ENCODE results near the gene PCNT.

PCNT gene

DNA sequence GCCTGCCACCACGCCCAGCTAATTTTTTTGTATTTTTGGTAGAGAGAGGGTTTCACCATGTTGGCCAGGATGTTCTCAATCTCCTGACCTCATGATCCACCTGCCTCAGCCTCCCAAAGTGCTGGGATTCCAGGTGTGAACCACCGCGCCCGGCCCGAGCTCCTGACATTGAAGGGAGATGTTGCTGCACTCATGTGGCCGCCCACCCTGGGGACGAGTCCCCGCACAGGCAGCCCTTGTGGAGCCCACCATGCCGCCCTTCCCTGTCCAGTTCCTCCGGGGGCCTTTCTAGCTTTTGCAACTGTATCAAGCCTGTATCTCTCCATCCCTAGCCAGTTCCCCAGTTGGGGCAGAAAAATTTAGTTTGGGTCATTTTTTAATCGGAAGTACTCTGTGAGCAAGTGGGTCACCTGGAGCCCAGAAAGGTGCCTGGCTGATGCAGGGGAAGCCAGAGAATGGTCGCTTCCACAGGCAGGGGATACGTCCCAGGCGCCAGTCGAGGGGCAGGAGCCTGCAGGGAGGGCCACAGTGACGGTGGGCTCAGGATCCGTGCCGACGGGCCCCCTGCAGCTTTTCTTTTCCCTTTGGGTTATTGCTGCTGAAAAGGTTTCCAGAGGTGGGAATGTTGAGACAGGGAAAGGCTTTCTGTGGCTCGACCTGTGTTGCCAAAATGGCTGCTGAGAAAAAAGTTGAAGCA, 20.4 kb downstream of the PCNT start:
- no peak for DNase-seq

DNA sequence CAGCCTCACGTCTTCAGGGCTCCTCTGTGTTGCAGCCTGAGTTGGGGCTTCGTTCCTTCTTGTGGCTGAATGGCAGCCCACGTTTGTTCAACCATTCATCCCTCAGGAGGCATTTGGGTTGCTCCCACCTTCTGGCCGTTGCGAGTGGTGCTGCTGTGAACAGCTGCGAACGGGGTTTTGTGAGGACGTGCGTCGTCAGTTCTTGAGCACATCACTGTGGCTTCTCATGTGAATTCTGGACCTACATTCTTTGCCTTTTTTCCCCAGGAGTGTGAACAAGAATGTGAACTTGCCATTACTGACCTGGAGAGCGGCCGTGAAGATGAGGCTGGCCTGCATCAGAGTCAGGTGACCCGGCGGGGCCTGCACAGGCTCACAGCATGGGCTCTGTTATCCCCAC, 21.9 kb downstream of the PCNT start:
- DNase-seq, result no peak

DNA sequence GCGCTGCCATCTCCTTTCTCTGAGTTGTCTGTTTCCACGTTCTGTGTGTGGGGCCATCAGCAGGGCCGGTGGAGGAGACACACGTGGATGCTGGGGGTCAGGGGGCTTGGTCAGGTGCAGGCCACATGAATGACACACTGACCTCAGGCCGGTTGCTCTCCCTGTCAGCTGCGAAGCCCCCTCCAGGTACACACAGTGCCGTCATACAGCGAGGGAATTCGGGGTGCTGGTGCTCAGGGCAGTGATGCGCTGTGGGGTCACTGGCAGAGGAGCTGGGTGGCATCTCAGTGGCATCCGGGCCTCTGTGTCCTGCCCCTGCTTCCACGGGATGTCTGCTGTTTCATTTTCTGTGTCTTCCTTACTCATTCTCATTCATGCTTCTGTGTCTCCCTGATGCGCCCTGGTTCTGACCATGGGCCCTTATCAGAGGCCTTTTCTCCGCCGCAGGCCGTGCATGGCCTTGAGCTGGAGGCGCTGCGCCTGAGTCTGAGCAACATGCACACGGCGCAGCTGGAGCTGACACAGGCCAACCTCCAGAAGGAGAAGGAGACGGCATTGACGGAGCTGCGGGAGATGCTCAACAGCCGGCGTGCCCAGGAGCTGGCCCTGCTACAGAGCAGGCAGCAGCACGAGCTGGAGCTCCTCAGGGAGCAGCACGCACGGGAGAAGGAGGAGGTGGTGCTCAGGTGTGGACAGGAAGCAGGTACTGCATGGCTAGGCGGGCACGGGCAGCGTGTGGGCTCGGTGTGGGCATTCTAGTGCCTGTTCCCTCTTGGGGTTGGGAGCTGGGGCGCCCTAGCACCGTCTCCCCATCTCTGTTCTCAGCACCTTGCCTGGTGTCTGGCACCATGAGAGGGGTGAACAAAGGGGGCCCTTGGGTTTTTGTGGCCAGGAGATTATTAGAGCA, 22.6 kb downstream of the PCNT start:
- DNase-seq, result no peak

GRCh38 chr21:46347203-46347550, 23.2 kb downstream of the PCNT start:
- no peak for DNase-seq

DNA sequence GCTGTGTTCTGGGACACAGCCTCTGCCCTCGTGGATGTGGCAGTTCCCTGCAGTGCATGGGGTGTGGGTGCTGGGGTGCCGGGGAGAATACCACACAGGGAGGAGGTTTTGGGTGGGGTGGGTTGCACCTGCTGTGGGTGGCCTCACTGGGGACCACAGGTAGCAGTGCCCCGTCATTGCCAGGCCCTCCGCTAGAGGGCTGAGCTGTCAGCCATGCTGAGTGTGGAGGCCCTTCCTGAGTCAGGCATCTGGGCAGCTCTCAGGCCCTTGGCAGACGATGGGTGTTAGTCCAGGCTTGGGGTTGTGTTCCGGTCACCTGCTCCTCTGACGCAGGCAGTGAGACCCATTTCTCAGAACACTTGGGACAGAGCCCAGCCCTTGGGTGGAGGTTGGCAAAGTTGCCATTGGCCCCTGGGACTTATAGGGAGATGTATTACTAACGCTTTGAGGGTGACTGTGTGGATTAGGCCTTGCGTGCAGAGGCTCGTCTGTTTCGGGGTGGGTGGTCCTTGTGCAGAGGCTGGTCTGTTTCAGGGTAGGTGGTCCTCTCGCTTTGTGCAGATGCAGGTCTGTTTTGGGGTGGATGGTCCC, 23.9 kb downstream of the PCNT start:
- no peak for DNase-seq

- no peak for DNase-seq
Observed at GRCh38 chr21:46349134-46349760, 25.3 kb downstream of the PCNT start.

DNA sequence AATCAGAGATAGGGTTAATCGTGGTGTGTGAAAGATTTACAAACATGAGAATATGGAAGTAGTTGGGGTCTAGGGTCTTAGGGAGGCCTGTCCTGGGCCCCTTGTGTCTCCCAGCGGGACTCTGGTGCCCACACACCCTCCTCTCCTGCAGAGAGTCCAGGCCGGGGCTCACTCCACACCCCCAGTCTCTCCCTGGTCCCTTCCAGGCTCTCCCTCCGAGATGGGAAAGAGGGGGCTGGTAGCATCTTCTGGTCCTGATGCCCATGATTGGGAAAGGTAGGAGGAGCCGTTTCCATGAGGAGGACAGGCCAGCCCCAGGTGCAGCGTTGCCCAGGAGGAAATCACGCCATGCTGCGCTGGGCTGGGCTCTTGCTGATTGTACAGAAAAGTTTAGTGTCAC, 26.6 kb downstream of the PCNT start:
- no peak for DNase-seq

DNA sequence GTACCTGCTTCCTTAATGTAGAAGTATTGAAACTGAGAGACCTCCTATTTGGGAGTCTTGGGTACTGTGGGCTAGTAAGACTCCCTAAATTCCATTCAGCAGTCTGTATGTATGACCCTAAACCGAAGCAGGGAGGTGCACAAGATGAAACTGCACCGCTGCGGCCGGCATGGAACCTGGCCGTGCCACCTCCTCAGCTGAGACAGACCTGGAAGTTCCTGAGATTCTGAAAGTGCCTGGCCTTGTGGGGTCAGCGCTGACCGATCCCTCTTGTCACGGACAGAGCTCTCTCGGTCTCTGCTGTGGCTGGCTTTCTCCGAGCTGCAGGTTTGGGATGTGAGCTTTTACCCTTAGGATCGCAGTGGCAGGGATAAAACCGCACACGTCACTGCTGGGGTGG, 27.0 kb downstream of the PCNT start:
- DNase-seq, result no peak

GRCh38 chr21:46351476-46352163, 27.7 kb downstream of the PCNT start:
- no peak for DNase-seq

DNA sequence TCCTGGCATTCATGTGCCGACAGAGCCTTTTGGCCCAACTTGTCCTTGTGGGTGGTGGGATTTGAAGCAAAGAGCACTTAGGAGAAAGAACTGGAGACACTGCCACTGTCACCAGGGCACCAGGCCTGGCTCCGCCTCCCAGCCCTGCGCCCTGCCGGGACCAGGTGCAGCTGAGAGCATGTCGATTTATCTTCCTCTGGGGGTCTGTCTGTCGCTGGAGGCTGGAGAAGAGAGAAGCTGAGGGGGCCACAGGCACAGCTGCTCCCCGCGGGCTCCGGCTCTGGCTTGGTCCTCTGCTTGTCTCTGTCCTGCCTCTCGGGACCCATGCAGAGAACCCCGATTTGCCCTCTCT, 28.2 kb downstream of the PCNT start:
- DNase-seq, result no peak

- DNase-seq, result no peak
Observed at GRCh38 chr21:46352913-46353312, 29.0 kb downstream of the PCNT start.

DNA sequence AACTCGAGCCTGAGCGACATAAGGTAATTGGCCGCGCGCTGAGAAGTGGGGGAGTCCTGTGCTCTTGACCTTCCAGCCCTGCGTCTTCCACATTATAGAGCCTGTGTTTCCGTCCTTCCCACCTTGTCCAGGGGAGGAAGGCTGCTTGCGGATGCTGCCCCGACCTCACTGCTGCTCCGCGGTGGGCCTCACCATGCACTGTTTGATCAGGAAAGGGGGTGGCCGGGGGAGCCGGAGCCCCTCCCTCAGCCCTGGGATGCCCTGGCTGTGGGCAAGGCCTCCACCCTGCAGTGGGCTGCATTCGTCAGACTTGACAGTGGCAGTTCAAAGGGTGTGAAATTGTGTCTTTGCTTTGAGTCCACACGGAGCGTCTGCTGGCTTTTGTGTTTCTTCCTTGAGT, 30.1 kb downstream of the PCNT start:
- DNase-seq, result no peak

GRCh38 chr21:46354518-46354917, 30.6 kb downstream of the PCNT start:
- no peak for DNase-seq

DNA sequence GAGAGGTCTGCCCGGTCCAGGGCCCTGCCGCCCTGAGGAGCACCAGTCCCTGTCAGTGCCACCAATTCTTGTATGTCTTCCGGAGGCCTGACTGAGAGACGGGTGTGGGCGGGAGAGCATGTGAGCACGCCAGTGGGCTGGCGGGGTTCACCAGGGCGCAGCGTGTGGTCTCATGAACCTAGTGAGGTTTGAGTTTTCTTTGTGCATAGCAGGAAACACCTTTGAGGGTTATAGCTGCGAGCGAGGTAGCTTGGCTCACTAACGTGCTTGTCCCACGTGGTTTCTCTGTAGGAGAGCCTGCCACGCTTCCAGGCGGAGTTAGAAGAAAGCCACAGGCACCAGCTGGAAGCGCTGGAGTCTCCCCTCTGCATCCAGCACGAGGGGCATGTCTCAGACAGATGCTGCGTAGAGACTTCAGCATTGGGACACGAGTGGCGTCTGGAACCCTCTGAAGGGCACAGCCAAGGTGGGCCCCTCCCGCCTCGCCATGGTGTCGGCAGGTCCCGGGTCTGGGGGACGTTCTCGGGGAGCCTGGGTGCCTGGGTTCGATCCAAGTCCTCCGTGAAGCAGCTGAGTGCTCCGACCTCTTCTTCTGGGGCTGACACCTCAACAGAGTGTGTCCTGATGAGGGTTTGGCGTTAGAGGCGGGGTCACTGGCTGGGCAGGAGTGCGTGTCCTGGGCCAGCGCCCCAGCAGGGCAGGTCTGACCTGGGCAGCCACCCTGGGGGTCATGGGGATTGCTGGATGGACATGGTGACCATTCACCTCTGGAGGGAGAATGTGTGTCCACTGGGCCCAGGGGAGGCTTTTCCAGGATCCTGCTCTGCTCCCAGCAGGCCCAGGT, 31.4 kb downstream of the PCNT start:
- no peak for DNase-seq

DNA sequence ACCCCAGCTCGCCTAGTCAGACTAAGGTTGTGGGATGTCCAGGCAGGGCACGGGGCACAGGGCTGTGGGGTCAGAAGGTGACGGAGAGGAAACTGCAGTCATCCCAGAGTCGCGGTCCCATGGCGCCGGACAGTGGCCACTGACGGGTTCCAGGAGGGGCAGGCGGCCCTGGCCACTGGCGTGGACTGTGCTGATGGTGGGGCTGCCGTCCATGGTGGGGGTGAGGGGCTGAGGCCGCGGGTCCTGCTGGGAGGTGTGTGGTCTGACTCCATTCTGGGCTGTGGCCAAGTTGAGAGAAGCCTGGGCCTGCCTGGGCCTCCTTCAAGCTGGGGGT, 32.0 kb downstream of the PCNT start:
- no peak for DNase-seq

- DNase-seq, result no peak
Observed at GRCh38 chr21:46356494-46357334, 32.8 kb downstream of the PCNT start.

GRCh38 chr21:46357335-46357604, 33.3 kb downstream of the PCNT start:
- DNase-seq, result no peak

- no peak for DNase-seq
Observed at GRCh38 chr21:46357684-46358425, 33.9 kb downstream of the PCNT start.

DNA sequence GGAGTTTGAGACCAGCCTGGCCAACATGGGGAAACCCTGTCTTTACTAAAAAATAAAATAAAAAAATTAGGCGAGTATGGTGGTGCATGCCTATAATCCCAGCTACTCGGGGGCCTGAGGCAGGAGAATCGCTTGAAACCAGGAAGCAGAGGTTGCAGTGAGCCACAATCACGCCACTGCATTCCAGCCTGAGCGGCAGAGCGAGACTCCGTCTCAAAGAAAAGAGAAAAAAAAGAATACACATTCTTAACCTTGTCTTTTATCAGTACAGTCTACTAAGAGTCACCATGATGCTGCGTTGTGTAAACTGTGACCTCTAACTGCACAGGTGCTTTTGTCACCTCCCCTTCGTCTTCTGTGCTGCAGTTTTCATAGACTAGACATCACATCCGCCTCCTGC, 37.2 kb downstream of the PCNT start:
- no peak for DNase-seq

GRCh38 chr21:46361935-46362334, 38.0 kb downstream of the PCNT start:
- no peak for DNase-seq

DNA sequence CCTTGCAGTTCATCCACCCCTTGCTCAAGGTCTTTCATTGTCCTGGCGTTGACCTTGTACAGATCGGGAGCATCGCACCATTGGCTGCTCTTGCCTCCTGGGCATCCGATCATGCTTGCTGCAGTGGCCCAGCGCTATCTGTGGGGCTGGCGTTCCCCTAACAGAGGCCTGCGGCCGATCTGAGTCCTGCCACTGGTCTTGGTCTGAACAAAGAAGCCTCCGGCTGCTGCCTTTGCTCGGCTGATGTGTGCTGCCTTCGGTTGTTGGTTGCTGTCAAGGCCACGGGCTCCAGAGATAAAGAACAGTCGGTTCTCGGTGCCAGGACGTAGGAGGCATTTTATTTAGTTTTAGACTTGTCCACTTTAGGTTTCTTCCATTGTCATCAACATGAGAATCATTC, 39.0 kb downstream of the PCNT start:
- no peak for DNase-seq

All from NCI-H446 treated with DMSO at 0.1 percent for 48 hours (cell line).